HEK293 (cell line): Measurements from ENCODE around the gene TMEM222.
A peak's percentile ranks its signal among the peaks of the same experiment; 100 is the strongest.

Experiments used
- CTCF ChIA-PET: fragments of 350-600 bp; formaldehyde crosslinking; extraction: SDS; loops from one replicate; lab custom pipeline; 2021; ENCODE audit warnings: antibody characterized with exemption; lab: Yijun Ruan, JAX
- POLR2A ChIA-PET: fragments of 300-600 bp; formaldehyde crosslinking; extraction: SDS; loops from one replicate; lab custom pipeline; 2020; ENCODE audit warnings: antibody characterized with exemption, inconsistent platforms; lab: Yijun Ruan, JAX
- H3K27ac ChIP-seq: fragments of 200-500 bp; sonication (Bioruptor generic); 2 replicates; pipeline ENCODE4 v1.5.1; 2014; ENCODE audit warnings: low read depth, low read length, control low read depth, inconsistent platforms; ENCODE audit errors: extremely low read depth
- H3K36me3 ChIP-seq, 2 experiments: fragments of 200-500 bp in 1 of 2; sonication (Bioruptor generic) in 1 of 2; 1 replicate in 1 of 2; 2 replicates in 1 of 2; pipeline ENCODE4 v1.5.1; 2014 to 2017; ENCODE audit warnings: inconsistent platforms in 2 of 2, low read length in 2 of 2; ENCODE audit not compliant: control insufficient read depth in 2 of 2, insufficient read depth in 1 of 2
- H3K4me1 ChIP-seq: fragments of 200-500 bp; sonication (Bioruptor generic); 2 replicates; pipeline ENCODE4 v1.5.1; 2014; ENCODE audit warnings: mild to moderate bottlenecking, low read length, inconsistent platforms; ENCODE audit not compliant: control insufficient read depth, insufficient read depth
- H3K4me3 ChIP-seq: 2 replicates; pipeline ENCODE4 v1.5.1; 2011; ENCODE audit warnings: low read depth, mild to moderate bottlenecking, control low read depth, low read length, moderate library complexity
- H3K9me3 ChIP-seq: fragments of 200-500 bp; sonication (Bioruptor generic); 2 replicates; pipeline ENCODE4 v1.5.1; 2014; ENCODE audit warnings: low read depth, low read length, inconsistent platforms; ENCODE audit not compliant: control insufficient read depth, insufficient read depth
- BCL11B ChIP-seq: fragments of 450-650 bp; formaldehyde crosslinking; IDR thresholded peaks from 2 replicates; pipeline ENCODE4 v1.5.1; 2016; ENCODE audit warnings: low read depth, missing biosample characterization, missing genetic modification characterization
- ELK4 ChIP-seq: IDR thresholded peaks from 2 replicates; pipeline ENCODE4 v1.6.1; 2011; ENCODE audit warnings: mild to moderate bottlenecking, low read depth, low read length, borderline replicate concordance
- FEZF1 ChIP-seq: fragments of 450-650 bp; formaldehyde crosslinking; IDR thresholded peaks from 2 replicates; pipeline ENCODE4 v1.5.1; 2016; ENCODE audit warnings: missing biosample characterization, missing genetic modification characterization
- GFI1B ChIP-seq: fragments of 450-650 bp; formaldehyde crosslinking; IDR thresholded peaks from 2 replicates; pipeline ENCODE4 v1.5.1; 2016; ENCODE audit warnings: missing biosample characterization, missing genetic modification characterization
- GLI2 ChIP-seq: fragments of 450-650 bp; formaldehyde crosslinking; IDR thresholded peaks from 2 replicates; pipeline ENCODE4; 2017; ENCODE audit warnings: missing biosample characterization, missing genetic modification characterization, low read depth, borderline replicate concordance
- GLIS2 ChIP-seq: fragments of 450-650 bp; formaldehyde crosslinking; IDR thresholded peaks from 2 replicates; pipeline ENCODE4 v1.5.1; 2016; ENCODE audit warnings: missing biosample characterization, missing genetic modification characterization
- HOXA7 ChIP-seq: sonication (generic); formaldehyde crosslinking; IDR thresholded peaks from 2 replicates; pipeline ENCODE4 v1.8.1; 2022; ENCODE audit warnings: missing genetic modification reagents, borderline replicate concordance
- PRDM6 ChIP-seq: fragments of 450-650 bp; formaldehyde crosslinking; IDR thresholded peaks from 2 replicates; pipeline ENCODE4 v1.5.1; 2017; ENCODE audit warnings: missing biosample characterization, missing genetic modification characterization
- SALL2 ChIP-seq: fragments of 450-650 bp; formaldehyde crosslinking; IDR thresholded peaks from 2 replicates; pipeline ENCODE4 v1.5.0; 2017; ENCODE audit warnings: missing biosample characterization, mild to moderate bottlenecking, missing genetic modification characterization, borderline replicate concordance
- SCRT2 ChIP-seq: fragments of 450-650 bp; formaldehyde crosslinking; IDR thresholded peaks from 2 replicates; pipeline ENCODE4 v1.5.1; 2016; ENCODE audit warnings: missing biosample characterization, missing genetic modification characterization
- SP7 ChIP-seq: fragments of 450-650 bp; formaldehyde crosslinking; IDR thresholded peaks from 2 replicates; pipeline ENCODE4 v1.5.1; 2016; ENCODE audit warnings: missing biosample characterization, missing genetic modification characterization
- ZBTB8A ChIP-seq: fragments of 450-650 bp; formaldehyde crosslinking; IDR thresholded peaks from 2 replicates; pipeline ENCODE4 v1.5.1; 2016; ENCODE audit warnings: missing biosample characterization, missing genetic modification characterization
- ZFHX2 ChIP-seq: fragments of 450-650 bp; formaldehyde crosslinking; conservative IDR thresholded peaks from 2 replicates; pipeline ENCODE4 v1.5.1; 2016; ENCODE audit warnings: missing biosample characterization, missing genetic modification characterization
- ZIC2 ChIP-seq: fragments of 450-650 bp; formaldehyde crosslinking; IDR thresholded peaks from 2 replicates; pipeline ENCODE4 v1.5.1; 2016; ENCODE audit warnings: missing biosample characterization, missing genetic modification characterization
- ZNF121 ChIP-seq: fragments of 450-650 bp; formaldehyde crosslinking; IDR thresholded peaks from 2 replicates; pipeline ENCODE4 v1.5.1; 2016; ENCODE audit warnings: missing biosample characterization, missing genetic modification characterization
- ZNF140 ChIP-seq: fragments of 450-650 bp; formaldehyde crosslinking; IDR thresholded peaks from 2 replicates; pipeline ENCODE4 v1.5.1; 2016; ENCODE audit warnings: missing biosample characterization, missing genetic modification characterization
- ZNF2 ChIP-seq: fragments of 450-650 bp; formaldehyde crosslinking; IDR thresholded peaks from 2 replicates; pipeline ENCODE4 v1.5.1; 2016; ENCODE audit warnings: missing biosample characterization, missing genetic modification characterization
- ZNF280D ChIP-seq: fragments of 450-650 bp; formaldehyde crosslinking; IDR thresholded peaks from 2 replicates; pipeline ENCODE4 v1.5.1; 2016; ENCODE audit warnings: missing biosample characterization, missing genetic modification characterization
- ZNF292 ChIP-seq: fragments of 450-650 bp; formaldehyde crosslinking; IDR thresholded peaks from 2 replicates; pipeline ENCODE4 v1.5.1; 2016; ENCODE audit warnings: low read depth, missing biosample characterization, missing genetic modification characterization, borderline replicate concordance
- ZNF311 ChIP-seq: fragments of 450-650 bp; formaldehyde crosslinking; IDR thresholded peaks from 2 replicates; pipeline ENCODE4 v1.5.1; 2017; ENCODE audit warnings: missing biosample characterization, missing genetic modification characterization, borderline replicate concordance
- ZNF354C ChIP-seq: fragments of 450-650 bp; formaldehyde crosslinking; IDR thresholded peaks from 2 replicates; pipeline ENCODE4 v1.5.1; 2016; ENCODE audit warnings: missing biosample characterization, missing genetic modification characterization, low read depth, borderline replicate concordance
- ZNF37A ChIP-seq: fragments of 450-650 bp; IDR thresholded peaks from 2 replicates; pipeline ENCODE4 v1.5.1; 2018; ENCODE audit warnings: missing biosample characterization, missing genetic modification characterization
- ZNF398 ChIP-seq: fragments of 450-650 bp; formaldehyde crosslinking; IDR thresholded peaks from 2 replicates; pipeline ENCODE4 v1.5.1; 2017; ENCODE audit warnings: missing biosample characterization, missing genetic modification characterization
- ZNF501 ChIP-seq: fragments of 450-650 bp; formaldehyde crosslinking; IDR thresholded peaks from 2 replicates; pipeline ENCODE4 v1.5.1; 2016; ENCODE audit warnings: missing biosample characterization, missing genetic modification characterization
- ZNF514 ChIP-seq: fragments of 450-650 bp; formaldehyde crosslinking; IDR thresholded peaks from 2 replicates; pipeline ENCODE4 v1.5.1; 2016; ENCODE audit warnings: missing biosample characterization, missing genetic modification characterization
- ZNF521 ChIP-seq: fragments of 450-650 bp; formaldehyde crosslinking; IDR thresholded peaks from 2 replicates; pipeline ENCODE4 v1.5.1; 2017; ENCODE audit warnings: missing biosample characterization, mild to moderate bottlenecking, missing genetic modification characterization
- ZNF548 ChIP-seq: fragments of 450-650 bp; formaldehyde crosslinking; IDR thresholded peaks from 2 replicates; pipeline ENCODE4 v1.5.1; 2016; ENCODE audit warnings: missing biosample characterization, missing genetic modification characterization
- ZNF621 ChIP-seq: fragments of 450-650 bp; formaldehyde crosslinking; IDR thresholded peaks from 2 replicates; pipeline ENCODE4 v1.5.1; 2017; ENCODE audit warnings: missing biosample characterization, missing genetic modification characterization
- ZNF626 ChIP-seq: fragments of 450-650 bp; sonication (Bioruptor Pico); formaldehyde crosslinking; IDR thresholded peaks from 2 replicates; pipeline ENCODE4 v1.5.1; 2018; ENCODE audit warnings: missing biosample characterization, missing genetic modification characterization, inconsistent platforms
- ZNF776 ChIP-seq: fragments of 450-650 bp; formaldehyde crosslinking; IDR thresholded peaks from 2 replicates; pipeline ENCODE4 v1.5.0; 2017; ENCODE audit warnings: missing biosample characterization, missing genetic modification characterization, borderline replicate concordance
- ZNF785 ChIP-seq: fragments of 450-650 bp; formaldehyde crosslinking; IDR thresholded peaks from 2 replicates; pipeline ENCODE4 v1.5.1; 2016; ENCODE audit warnings: missing biosample characterization, missing genetic modification characterization

Gene TMEM222

GRCh38 chr1:27341525-27342252 is 19.7 kb downstream of the TMEM222 start, which contains the start of gene SYTL1:
Gene SYTL1 (plus strand): TSS chr1:27342022. CDS start chr1:27345335, 3,313 bp downstream.
- CTCF ChIA-PET = interaction anchor here (1.4 to 4.6 kb wide), 4 partner anchors 9 to 54 kb away, joined by 3 to 27 read pairs (median 13); no protein-coding TSS in a partner anchor
- Histone ChIP-seq H3K4me3 (peak within 1 kb of the TSS; percentile 43), H3K9me3 (no peaks in the 10 kb centered on the region), H3K36me3 (peaks cover 0 to 10% of the 10 kb centered on the region in 2 experiments; a peak in 1 of 3 replicates), H3K4me1 (peaks cover 3% of the 10 kb centered on the region; the same call in 1 of the 2 replicates), H3K27ac (no peak within 1 kb of the TSS; the same call in 1 of the 2 replicates)
- POLR2A ChIA-PET = interaction anchor here (2.2 kb wide), 1 partner anchor 24 kb away, joined by 8 read pairs; no protein-coding TSS in a partner anchor
- TF ChIP-seq FEZF1 (no peak), ZNF311 (tag by site-specific recombination) (no peak), ZNF354C (tag by site-specific recombination) (no peak), HOXA7 (CRISPR knock-in tag) (no peak), SP7 (tag by site-specific recombination) (peak; percentile 71), ZNF501 (tag by site-specific recombination) (no peak), GFI1B (no peak), ZBTB8A (tag by site-specific recombination) (peak; percentile 85), ZNF280D (tag by site-specific recombination) (no peak), ZFHX2 (peak; percentile 96), ZNF785 (tag by site-specific recombination) (no peak), ZNF776 (no peak), ZNF398 (0 out of 2 replicates have a peak, but pooled peaks have one; percentile 25), ZNF521 (tag by site-specific recombination) (no peak), ZNF121 (tag by site-specific recombination) (0 out of 2 replicates have a peak, but pooled peaks have one; percentile 7), ZNF37A (no peak), PRDM6 (no peak), SCRT2 (tag by site-specific recombination) (peak; percentile 99), ZNF140 (tag by site-specific recombination) (no peak), GLIS2 (tag by site-specific recombination) (peak; percentile 94), ZIC2 (tag by site-specific recombination) (peak; percentile 89), GLI2 (no peak), ZNF514 (tag by site-specific recombination) (no peak), SALL2 (no peak), BCL11B (no peak), ZNF621 (no peak), ZNF2 (tag by site-specific recombination) (peak; percentile 65; the same call in 1 of the 2 replicates), ZNF292 (no peak), ELK4 (no peak), ZNF626 (tag by site-specific recombination) (no peak), ZNF548 (tag by site-specific recombination) (no peak)
